ENCODE data around the gene TLR9.

Gene TLR9

GRCh38 chr3:52246264-52246620, 20.8 kb upstream of the TLR9 start:
- no peak for DNase-seq

- DNase-seq, result peak; percentile 65
Observed at GRCh38 chr3:52245322-52246263, 20.1 kb upstream of the TLR9 start, which contains the start of gene PPM1M. Gene PPM1M, plus strand, starts transcription at chr3:52245759. Its CDS starts 66 bp downstream, at chr3:52245825.

GRCh38 chr3:52243791-52244628, 18.6 kb upstream of the TLR9 start:
- peak; percentile 90 for DNase-seq

GRCh38 chr3:52242039-52242438, 16.6 kb upstream of the TLR9 start:
- no peak for DNase-seq

- DNase-seq, result no peak
Observed at GRCh38 chr3:52240886-52241370, 15.5 kb upstream of the TLR9 start.

GRCh38 chr3:52240059-52240885, 14.8 kb upstream of the TLR9 start:
- peak; percentile 84 for DNase-seq

- peak; percentile 91 for DNase-seq
Observed at GRCh38 chr3:52238761-52239701, 13.6 kb upstream of the TLR9 start, which contains the start of gene TWF2. Gene TWF2, minus strand, starts transcription at chr3:52239158. Its CDS starts 142 bp downstream, at chr3:52239016.

GRCh38 chr3:52238193-52238760, 12.8 kb upstream of the TLR9 start:
- DNase-seq, result no peak

GRCh38 chr3:52237657-52238172, 12.3 kb upstream of the TLR9 start:
- no peak for DNase-seq

- no peak for DNase-seq
Observed at GRCh38 chr3:52237006-52237656, 11.7 kb upstream of the TLR9 start.

GRCh38 chr3:52236424-52236886, 11.0 kb upstream of the TLR9 start:
- no peak for DNase-seq

- DNase-seq, result no peak
Observed at GRCh38 chr3:52234516-52235447, 9.3 kb upstream of the TLR9 start.

GRCh38 chr3:52233968-52234367, 8.5 kb upstream of the TLR9 start:
- DNase-seq, result no peak

- no peak for DNase-seq
Observed at GRCh38 chr3:52233108-52233591, 7.7 kb upstream of the TLR9 start.

GRCh38 chr3:52232279-52233107, 7.0 kb upstream of the TLR9 start:
- DNase-seq, result no peak

GRCh38 chr3:52231502-52232278, 6.2 kb upstream of the TLR9 start:
- DNase-seq, result peak; percentile 88
